HG03520 (cell line): ENCODE results near the gene MRNIP.
"Not testable (repeated sequence)": the region's sequence is repeated elsewhere in the genome, so short reads cannot be mapped to it uniquely, and the experiment has no call there.

Source experiments
- ATAC-seq: cut with Tn5 transposase; IDR thresholded peaks from one replicate; pipeline ENCODE4 v1.9.1; 2021; ENCODE audit warnings: mild to moderate bottlenecking, moderate library complexity; ENCODE audit not compliant: unreplicated experiment

Gene MRNIP

GRCh38 chr5:179795049-179795862 is 63.4 kb downstream of the MRNIP start:
- no peak for ATAC-seq

GRCh38 chr5:179794575-179794974 is 64.0 kb downstream of the MRNIP start:
- ATAC-seq = no peak

GRCh38 chr5:179794171-179794570 is 64.4 kb downstream of the MRNIP start:
- ATAC-seq = no peak

GRCh38 chr5:179793468-179794139 is 65.0 kb downstream of the MRNIP start, which contains the start of gene LTC4S:
TSS of gene LTC4S (plus strand) at chr5:179793986. CDS start at chr5:179794081, 95 bp downstream.
- ATAC-seq = no peak

GRCh38 chr5:179792612-179793467 is 65.8 kb downstream of the MRNIP start:
- no peak for ATAC-seq

- ATAC-seq = no peak
Measured at GRCh38 chr5:179791881-179792611, 66.6 kb downstream of the MRNIP start.

- ATAC-seq = not testable (repeated sequence)
Measured at GRCh38 chr5:179789278-179789677, 69.3 kb downstream of the MRNIP start.

- no peak for ATAC-seq
Measured at GRCh38 chr5:179788193-179788854, 70.3 kb downstream of the MRNIP start.
